RPMI7951 (cell line): Measurements from ENCODE around the gene HVCN1. TPM values are rescaled to one million over a fixed set of nuclear protein-coding genes. Genes with fewer than 3 reads are reported as not detected.

Experiments used
- DNase-seq: peaks from one replicate; pipeline ENCODE4 v3.0.0-alpha.2; 2012; ENCODE audit warnings: low read depth
- total RNA-seq: library from RNA; depleted of rRNA; stranded (reverse); fragments of >200 nt; shearing (Covaris generic); gene quantifications from 2 replicates; pipeline ENCODE4 v1.2.3, GENCODE V29; 2014; rRNA removed

HVCN1 gene
- total RNA-seq, 1 experiment from 2014 or later, result 2.2 TPM

- DNase-seq, result no peak
Observed at GRCh38 chr12:110616471-110617115, 72.3 kb downstream of the HVCN1 start.

- no peak for DNase-seq
Observed at GRCh38 chr12:110615171-110615570, 73.7 kb downstream of the HVCN1 start.

- peak; percentile 91 for DNase-seq
Observed at GRCh38 chr12:110613771-110614684, 74.9 kb downstream of the HVCN1 start, which contains the start of gene TCTN1. TSS of gene TCTN1 (plus strand) at chr12:110614129. CDS start at chr12:110614183, 54 bp downstream.

GRCh38 chr12:110613071-110613770 lies 75.7 kb downstream of the HVCN1 start:
- no peak for DNase-seq

GRCh38 chr12:110606253-110606611 lies 82.7 kb downstream of the HVCN1 start:
- no peak for DNase-seq

- DNase-seq, result peak; percentile 53
Observed at GRCh38 chr12:110602085-110602814, 86.7 kb downstream of the HVCN1 start.

GRCh38 chr12:110600254-110600653 lies 88.7 kb downstream of the HVCN1 start:
- DNase-seq, result peak; percentile 52

GRCh38 chr12:110599334-110599733 lies 89.6 kb downstream of the HVCN1 start:
- no peak for DNase-seq

Other genes starting within 250 kb of the HVCN1 start
- 501 and 524 TPM in 2 replicates for gene ARPC3, start 238.8 kb downstream of the HVCN1 start, total RNA-seq
- 31.2 and 51.1 TPM in 2 replicates for gene GPN3, start 220.9 kb downstream of the HVCN1 start, total RNA-seq
- 26.7 and 42.3 TPM in 2 replicates for gene FAM216A, start 220.3 kb downstream of the HVCN1 start, total RNA-seq
- 91.6 and 106 TPM in 2 replicates for gene VPS29, start 187.0 kb downstream of the HVCN1 start, total RNA-seq
- gene RAD9B, start 186.8 kb downstream of the HVCN1 start, total RNA-seq, result 0.39 and 0.60 TPM in 2 replicates
- 1.8 and 3.0 TPM in 2 replicates for gene PPTC7, start 105.8 kb downstream of the HVCN1 start, total RNA-seq
- 18.9 and 24.6 TPM in 2 replicates for gene TCTN1, start 75.0 kb downstream of the HVCN1 start, total RNA-seq
- 138 and 148 TPM in 2 replicates for gene PPP1CC, start 53.8 kb upstream of the HVCN1 start, total RNA-seq
- not detected in 2 replicates for gene CCDC63, start 157.9 kb upstream of the HVCN1 start, total RNA-seq
- not detected in 2 replicates for gene MYL2, start 231.5 kb upstream of the HVCN1 start, total RNA-seq